ENCODE results near the gene CNTN4. TPM values are rescaled to one million over a fixed set of nuclear protein-coding genes. Genes with fewer than 3 reads are reported as not detected.

The CNTN4 gene
- total RNA-seq, 1 donor from 2014 or later, result 0.52 TPM

DNA sequence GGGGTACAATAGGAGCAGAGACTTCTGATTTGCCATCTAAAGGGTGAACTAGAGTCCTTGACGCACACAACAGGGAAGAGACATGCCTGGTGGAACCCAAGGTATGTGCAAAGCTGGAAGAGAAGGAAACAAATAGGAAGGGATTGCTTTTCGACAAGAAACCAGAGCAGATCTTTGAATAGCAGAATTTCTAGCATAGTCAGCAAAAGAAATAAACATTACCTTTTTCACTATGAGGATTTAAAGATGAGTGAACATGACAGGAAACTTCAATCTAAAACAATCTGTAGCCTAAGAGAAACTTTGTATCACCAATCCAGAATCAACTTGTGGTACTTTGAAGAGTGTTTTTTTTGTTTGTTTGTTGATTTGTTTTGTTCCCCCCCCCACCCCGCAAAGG, 1006.6 kb downstream of the CNTN4 start:
- Mint-ChIP-seq H3K36me3 (ENCODE audit: low read depth) (no peaks in the 10 kb centered on the region), H3K4me3 (ENCODE audit: unreplicated experiment) (no peak overlapping the region), H3K9me3 (ENCODE audit: low read depth) (no peaks in the 10 kb centered on the region), H3K4me1 (ENCODE audit: low read depth) (no peaks in the 10 kb centered on the region), H3K27me3 (ENCODE audit: low read depth) (peaks cover 27% of the 10 kb centered on the region), H3K27ac (ENCODE audit: unreplicated experiment) (no peak overlapping the region)
- no peak for DNase-seq (ENCODE audit: low spot score)
- TF ChIP-seq, protein P1, sequence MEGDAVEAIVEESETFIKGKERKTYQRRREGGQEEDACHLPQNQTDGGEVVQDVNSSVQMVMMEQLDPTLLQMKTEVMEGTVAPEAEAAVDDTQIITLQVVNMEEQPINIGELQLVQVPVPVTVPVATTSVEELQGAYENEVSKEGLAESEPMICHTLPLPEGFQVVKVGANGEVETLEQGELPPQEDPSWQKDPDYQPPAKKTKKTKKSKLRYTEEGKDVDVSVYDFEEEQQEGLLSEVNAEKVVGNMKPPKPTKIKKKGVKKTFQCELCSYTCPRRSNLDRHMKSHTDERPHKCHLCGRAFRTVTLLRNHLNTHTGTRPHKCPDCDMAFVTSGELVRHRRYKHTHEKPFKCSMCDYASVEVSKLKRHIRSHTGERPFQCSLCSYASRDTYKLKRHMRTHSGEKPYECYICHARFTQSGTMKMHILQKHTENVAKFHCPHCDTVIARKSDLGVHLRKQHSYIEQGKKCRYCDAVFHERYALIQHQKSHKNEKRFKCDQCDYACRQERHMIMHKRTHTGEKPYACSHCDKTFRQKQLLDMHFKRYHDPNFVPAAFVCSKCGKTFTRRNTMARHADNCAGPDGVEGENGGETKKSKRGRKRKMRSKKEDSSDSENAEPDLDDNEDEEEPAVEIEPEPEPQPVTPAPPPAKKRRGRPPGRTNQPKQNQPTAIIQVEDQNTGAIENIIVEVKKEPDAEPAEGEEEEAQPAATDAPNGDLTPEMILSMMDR (IDR thresholded peaks at IDR 0.05), result no peak

DNA sequence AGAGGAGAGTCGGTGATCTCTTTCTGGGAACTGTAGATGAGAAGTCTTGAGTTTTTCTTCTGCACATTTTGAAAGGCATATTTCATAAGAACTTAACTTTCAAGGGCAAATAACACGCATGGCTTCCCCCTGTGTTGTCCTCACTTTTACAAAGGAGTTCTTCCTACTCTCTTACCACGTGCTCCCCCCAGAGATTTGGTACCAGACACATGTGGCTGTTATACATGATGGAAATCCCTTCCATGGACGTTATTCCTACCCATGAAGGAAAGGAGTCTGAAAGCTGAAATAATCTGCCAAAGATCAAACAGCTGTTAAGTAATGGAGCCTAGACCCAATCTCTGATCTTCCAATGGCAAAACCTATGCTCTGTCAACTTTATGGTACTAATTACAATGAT, 1007.1 kb downstream of the CNTN4 start:
- Mint-ChIP-seq H3K27me3 (ENCODE audit: low read depth) (peaks cover 33% of the 10 kb centered on the region), H3K36me3 (ENCODE audit: low read depth) (no peaks in the 10 kb centered on the region), H3K27ac (ENCODE audit: unreplicated experiment) (no peak overlapping the region), H3K9me3 (ENCODE audit: low read depth) (no peaks in the 10 kb centered on the region), H3K4me3 (ENCODE audit: unreplicated experiment) (no peak overlapping the region), H3K4me1 (ENCODE audit: low read depth) (no peaks in the 10 kb centered on the region)
- TF ChIP-seq, protein P1 (IDR thresholded peaks at IDR 0.05), result no peak
- no peak for DNase-seq (ENCODE audit: low spot score)

DNA sequence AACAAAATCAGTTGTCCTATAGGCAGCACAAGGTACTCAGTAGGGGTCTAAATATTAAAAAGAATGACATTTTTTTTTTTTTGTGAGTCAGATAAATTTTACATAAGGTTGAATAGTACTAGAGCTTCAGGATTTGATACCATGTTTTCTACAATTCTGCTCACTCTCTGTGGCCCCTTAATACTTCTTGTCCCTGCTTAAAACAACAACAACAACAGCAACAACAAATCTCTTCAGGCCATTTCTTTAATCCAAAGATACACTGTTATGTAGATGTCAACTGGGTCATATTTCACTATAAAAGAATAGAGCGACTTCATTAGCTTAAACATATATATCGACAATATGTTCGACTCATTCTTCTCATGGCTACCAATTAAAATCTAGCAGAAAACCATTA, 1008.5 kb downstream of the CNTN4 start:
- Mint-ChIP-seq H3K4me3 (ENCODE audit: unreplicated experiment) (no peak overlapping the region), H3K36me3 (ENCODE audit: low read depth) (no peaks in the 10 kb centered on the region), H3K9me3 (ENCODE audit: low read depth) (no peaks in the 10 kb centered on the region), H3K27ac (ENCODE audit: unreplicated experiment) (no peak overlapping the region), H3K4me1 (ENCODE audit: low read depth) (no peaks in the 10 kb centered on the region), H3K27me3 (ENCODE audit: low read depth) (peaks cover 38% of the 10 kb centered on the region)
- DNase-seq (ENCODE audit: low spot score), result no peak
- TF ChIP-seq, protein P1 (IDR thresholded peaks at IDR 0.05), result no peak

Measured in chondrocyte (in vitro differentiated cells).